H9 (cell line): ENCODE results near the gene NUFIP2. TPM values are rescaled to one million over a fixed set of nuclear protein-coding genes. Genes with fewer than 3 reads are reported as not detected.

Experiments
- DNase-seq: peaks from one replicate; pipeline ENCODE4 v3.0.0-alpha.2; 2017
- H2AFZ ChIP-seq: one replicate; pipeline ENCODE4 v1.6.1; 2013; ENCODE audit warnings: mild to moderate bottlenecking, low read length, control low read depth, moderate library complexity
- H2AK5ac ChIP-seq: 2 replicates; pipeline ENCODE4 v1.6.1; 2013; ENCODE audit warnings: low read length, control low read depth, mixed read lengths; ENCODE audit not compliant: insufficient read length
- H2BK120ac ChIP-seq: one replicate; pipeline ENCODE4 v1.6.1; 2013; ENCODE audit warnings: low read depth, mild to moderate bottlenecking, low read length, control low read depth, inconsistent platforms; ENCODE audit not compliant: poor library complexity, severe bottlenecking
- H2BK12ac ChIP-seq: 2 replicates; pipeline ENCODE4 v1.6.1; 2013; ENCODE audit warnings: low read length, control low read depth, mixed read lengths, low read depth; ENCODE audit not compliant: insufficient read length
- H2BK15ac ChIP-seq: 2 replicates; pipeline ENCODE4 v1.6.1; 2013; ENCODE audit warnings: low read depth, low read length, control low read depth
- H2BK20ac ChIP-seq: one replicate; pipeline ENCODE4 v1.6.1; 2013; ENCODE audit warnings: low read depth, mild to moderate bottlenecking, low read length, control low read depth, inconsistent platforms; ENCODE audit not compliant: poor library complexity, severe bottlenecking
- H2BK5ac ChIP-seq: 2 replicates; pipeline ENCODE4 v1.6.1; 2013; ENCODE audit warnings: low read length, control low read depth, mixed read lengths; ENCODE audit not compliant: insufficient read length
- H3K14ac ChIP-seq: 2 replicates; pipeline ENCODE4 v1.6.1; 2013; ENCODE audit warnings: low read length, control low read depth; ENCODE audit not compliant: insufficient read depth
- H3K18ac ChIP-seq: 2 replicates; pipeline ENCODE4 v1.6.1; 2013; ENCODE audit warnings: low read depth, mild to moderate bottlenecking, mixed read lengths, low read length, control low read depth; ENCODE audit not compliant: insufficient read length
- H3K23ac ChIP-seq: 2 replicates; pipeline ENCODE4 v1.6.1; 2013; ENCODE audit warnings: low read length, control low read depth, mixed read lengths, low read depth; ENCODE audit not compliant: insufficient read length
- H3K23me2 ChIP-seq: 2 replicates; pipeline ENCODE4 v1.6.1; 2013; ENCODE audit warnings: low read depth, mild to moderate bottlenecking, mixed read lengths, low read length, control low read depth; ENCODE audit not compliant: insufficient read length, poor library complexity, severe bottlenecking
- H3K27ac ChIP-seq: 2 replicates; pipeline ENCODE4 v1.5.1; 2013; ENCODE audit warnings: low read length, control low read depth, mixed read lengths, low read depth; ENCODE audit not compliant: insufficient read length
- H3K27me3 ChIP-seq: 2 replicates; pipeline ENCODE4 v1.6.1; 2013; ENCODE audit warnings: low read length, control low read depth, inconsistent platforms; ENCODE audit not compliant: insufficient read depth
- H3K4ac ChIP-seq: 2 replicates; pipeline ENCODE4 v1.6.1; 2013; ENCODE audit warnings: low read depth, mild to moderate bottlenecking, control low read depth, inconsistent platforms, low read length, moderate library complexity
- H3K4me1 ChIP-seq: 2 replicates; pipeline ENCODE4 v1.6.1; 2013; ENCODE audit warnings: low read length, control low read depth, inconsistent platforms; ENCODE audit not compliant: insufficient read depth
- H3K4me2 ChIP-seq: 2 replicates; pipeline ENCODE4 v1.6.1; 2013; ENCODE audit warnings: low read length, control low read depth, mixed read lengths; ENCODE audit not compliant: insufficient read length, insufficient read depth
- H3K56ac ChIP-seq: 2 replicates; pipeline ENCODE4 v1.6.1; 2013; ENCODE audit warnings: low read depth, mild to moderate bottlenecking, mixed read lengths, low read length, control low read depth; ENCODE audit not compliant: insufficient read length
- H3K79me1 ChIP-seq: 2 replicates; pipeline ENCODE4 v1.6.1; 2013; ENCODE audit warnings: low read depth, mild to moderate bottlenecking, moderate library complexity, low read length, control low read depth, inconsistent platforms; ENCODE audit not compliant: insufficient read depth, poor library complexity, severe bottlenecking
- H3K79me2 ChIP-seq: 2 replicates; pipeline ENCODE4 v1.6.1; 2013; ENCODE audit warnings: low read length, control low read depth, inconsistent platforms; ENCODE audit not compliant: insufficient read depth
- H3K9ac ChIP-seq: 2 replicates; pipeline ENCODE4 v1.6.1; 2013; ENCODE audit warnings: low read length, control low read depth, mixed read lengths; ENCODE audit not compliant: insufficient read length; ENCODE audit errors: extremely low read depth
- H3K9me3 ChIP-seq: one replicate; pipeline ENCODE4 v1.6.1; 2013; ENCODE audit warnings: low read depth, low read length, inconsistent platforms; ENCODE audit not compliant: control insufficient read depth
- H3T11ph ChIP-seq: one replicate; pipeline ENCODE4 v1.6.1; 2013; ENCODE audit warnings: mild to moderate bottlenecking, low read length, control low read depth, inconsistent platforms
- H4K20me1 ChIP-seq: one replicate; pipeline ENCODE4 v1.6.1; 2013; ENCODE audit not compliant: control insufficient read depth, insufficient read length, insufficient read depth
- H4K5ac ChIP-seq: 2 replicates; pipeline ENCODE4 v1.6.1; 2013; ENCODE audit warnings: low read depth, mild to moderate bottlenecking, mixed read lengths, low read length, control low read depth; ENCODE audit not compliant: insufficient read length
- H4K8ac ChIP-seq: replicated peaks from 2 replicates; pipeline ENCODE4 v1.6.1; 2013; ENCODE audit warnings: low read length, control low read depth, mixed read lengths, low read depth; ENCODE audit not compliant: insufficient read length
- H4K91ac ChIP-seq: 2 replicates; pipeline ENCODE4 v1.6.1; 2013; ENCODE audit warnings: low read depth, mild to moderate bottlenecking, moderate library complexity, mixed read lengths, low read length, control low read depth; ENCODE audit not compliant: insufficient read length
- H3K27ac Mint-ChIP-seq, 3 experiments: 2 replicates in 2 of 3; 3 replicates in 1 of 3; pipeline ENCODE4 v1.8.0; 2020 to 2021; ENCODE audit warnings: mixed read lengths in 3 of 3, mild to moderate bottlenecking in 1 of 3, moderate library complexity in 1 of 3
- H3K27me3 Mint-ChIP-seq: 2 replicates; pipeline ENCODE4 v1.8.0; 2021; ENCODE audit warnings: low read depth, mild to moderate bottlenecking, moderate library complexity, mixed read lengths
- H3K36me3 Mint-ChIP-seq, 3 experiments: 2 replicates in 2 of 3; 3 replicates in 1 of 3; pipeline ENCODE4 v1.8.0; 2020 to 2021; ENCODE audit warnings: low read depth in 3 of 3, mixed read lengths in 3 of 3; ENCODE audit not compliant: insufficient read depth in 1 of 3
- H3K4me1 Mint-ChIP-seq, 2 experiments: 2 replicates each; pipeline ENCODE4 v1.8.0; 2020; ENCODE audit warnings: mixed read lengths in 2 of 2
- H3K4me3 Mint-ChIP-seq, 2 experiments: 2 replicates in 1 of 2; 3 replicates in 1 of 2; pipeline ENCODE4 v1.8.0; 2020 to 2021; ENCODE audit warnings: mild to moderate bottlenecking in 2 of 2, mixed read lengths in 2 of 2, moderate library complexity in 1 of 2
- H3K9me3 Mint-ChIP-seq, 2 experiments: 2 replicates in 1 of 2; 3 replicates in 1 of 2; pipeline ENCODE4 v1.8.0; 2020; ENCODE audit warnings: mild to moderate bottlenecking in 2 of 2, mixed read lengths in 2 of 2, moderate library complexity in 1 of 2
- WGBS: extraction: QIAGEN DNeasy Blood & Tissue Kit; methylation state at CpG from one replicate; pipeline ENCODE4 v1.1.7; 2013; ENCODE audit warnings: missing lambda C conversion rate, low lambda C conversion rate, mixed read lengths; ENCODE audit not compliant: insufficient read length; ENCODE audit errors: extremely low coverage; 5-methylcytosine and 5-hydroxymethylcytosine counted together
- total RNA-seq: library from RNA; stranded (reverse); gene quantifications from 2 replicates; pipeline ENCODE4 v1.2.1, GENCODE V29; 2021
- TF ChIP-seq, protein P1 (sequence below): fragments of 200-600 bp; sonication (generic); conservative IDR thresholded peaks from 3 replicates; pipeline ENCODE4 v1.8.0; 2021; ENCODE audit warnings: antibody characterized with exemption, mild to moderate bottlenecking

Gene NUFIP2
- total RNA-seq, 1 experiment from 2014 or later: 97.9 TPM

DNA sequence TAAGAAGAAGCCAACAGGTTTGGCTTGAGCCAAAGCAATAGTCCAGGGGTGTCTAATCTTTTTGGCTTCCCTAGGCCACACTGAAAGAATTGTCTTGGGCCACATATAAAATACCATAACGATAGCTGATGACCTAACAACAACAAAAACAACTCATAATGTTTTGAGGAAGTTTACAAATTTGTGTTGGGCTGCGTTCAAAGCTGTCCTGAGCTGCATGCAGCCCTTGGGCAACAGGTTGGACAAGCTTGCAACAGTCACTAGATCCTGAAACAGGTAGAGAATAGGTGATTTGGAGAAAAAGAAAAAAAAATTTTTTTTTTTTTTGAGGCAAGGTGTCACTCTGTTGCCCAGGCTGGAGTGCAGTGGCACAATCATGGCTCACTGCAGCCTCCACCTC lies 42.8 kb downstream of the NUFIP2 start:
- Histone ChIP-seq H2BK15ac (no peak overlapping the region), H2BK5ac (no peak overlapping the region), H3K27me3 (no peaks in the 10 kb centered on the region), H2AFZ (no peak overlapping the region), H2AK5ac (no peak overlapping the region), H4K91ac (no peak overlapping the region), H3K9me3 (no peaks in the 10 kb centered on the region), H4K5ac (no peak overlapping the region), H3K9ac (no peak overlapping the region), H3K4me1 (no peaks in the 10 kb centered on the region), H4K20me1 (no peaks in the 10 kb centered on the region), H3K14ac (no peak overlapping the region), H2BK120ac (no peak overlapping the region), H3K23ac (no peak overlapping the region), H2BK12ac (no peak overlapping the region), H3K79me2 (no peaks in the 10 kb centered on the region), H3K23me2 (no peaks in the 10 kb centered on the region), H3K4ac (no peak overlapping the region), H4K8ac (no peak overlapping the region), H2BK20ac (no peak overlapping the region), H3K4me2 (no peak overlapping the region), H3K18ac (no peak overlapping the region), H3T11ph (no peak overlapping the region), H3K79me1 (no peaks in the 10 kb centered on the region), H3K27ac (no peak overlapping the region), H3K56ac (no peak overlapping the region)
- no CpG with 5 or more reads among the region's 2 CpGs for WGBS
- Mint-ChIP-seq H3K4me1 (peaks cover 6 to 9% of the 10 kb centered on the region in 2 experiments; a peak in 3 of 4 replicates), H3K4me3 (no peak overlapping the region), H3K9me3 (no peaks in the 10 kb centered on the region), H3K27me3 (no peaks in the 10 kb centered on the region), H3K36me3 (no peaks in the 10 kb centered on the region), H3K27ac (no peak overlapping the region)
- TF ChIP-seq, protein P1, sequence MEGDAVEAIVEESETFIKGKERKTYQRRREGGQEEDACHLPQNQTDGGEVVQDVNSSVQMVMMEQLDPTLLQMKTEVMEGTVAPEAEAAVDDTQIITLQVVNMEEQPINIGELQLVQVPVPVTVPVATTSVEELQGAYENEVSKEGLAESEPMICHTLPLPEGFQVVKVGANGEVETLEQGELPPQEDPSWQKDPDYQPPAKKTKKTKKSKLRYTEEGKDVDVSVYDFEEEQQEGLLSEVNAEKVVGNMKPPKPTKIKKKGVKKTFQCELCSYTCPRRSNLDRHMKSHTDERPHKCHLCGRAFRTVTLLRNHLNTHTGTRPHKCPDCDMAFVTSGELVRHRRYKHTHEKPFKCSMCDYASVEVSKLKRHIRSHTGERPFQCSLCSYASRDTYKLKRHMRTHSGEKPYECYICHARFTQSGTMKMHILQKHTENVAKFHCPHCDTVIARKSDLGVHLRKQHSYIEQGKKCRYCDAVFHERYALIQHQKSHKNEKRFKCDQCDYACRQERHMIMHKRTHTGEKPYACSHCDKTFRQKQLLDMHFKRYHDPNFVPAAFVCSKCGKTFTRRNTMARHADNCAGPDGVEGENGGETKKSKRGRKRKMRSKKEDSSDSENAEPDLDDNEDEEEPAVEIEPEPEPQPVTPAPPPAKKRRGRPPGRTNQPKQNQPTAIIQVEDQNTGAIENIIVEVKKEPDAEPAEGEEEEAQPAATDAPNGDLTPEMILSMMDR: no peak
- no peak for DNase-seq
